Measurements from ENCODE around the gene CCSER2.

Gene CCSER2

DNA sequence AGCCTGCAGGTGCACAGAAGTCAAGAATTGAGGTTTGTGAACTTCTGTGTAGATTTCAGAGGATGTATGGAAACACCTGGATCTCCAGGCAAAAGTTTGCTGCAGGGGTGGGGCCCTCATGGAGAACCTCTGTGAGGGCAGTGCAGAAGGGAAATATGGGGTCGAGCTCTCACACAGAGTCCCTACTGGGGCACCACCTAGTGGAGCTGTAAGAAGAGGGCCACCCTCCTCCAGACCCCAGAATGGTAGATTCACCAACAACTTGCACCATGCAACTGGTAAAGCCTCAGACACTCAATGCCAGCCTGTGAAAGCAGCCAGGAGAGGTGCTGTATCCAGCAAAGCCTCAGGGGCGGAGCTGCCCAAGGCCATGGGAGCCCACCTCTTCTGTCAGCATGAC lies 205.8 kb downstream of the CCSER2 start:
- POLR2A ChIA-PET, result no interaction called here
- CTCF ChIA-PET, result interaction anchor here (1.3 kb wide), 1 partner anchor 182 kb away, joined by 6 read pairs; no protein-coding TSS in a partner anchor
- TF ChIP-seq NFRKB (IDR thresholded peaks at IDR 0.05), result no peak
- no peak for TF ChIP-seq HDGF (IDR thresholded peaks at IDR 0.05; ENCODE audit: borderline replicate concordance)
- no peak for TF ChIP-seq ELF4 (IDR thresholded peaks at IDR 0.05)
- no peak for TF ChIP-seq L3MBTL2 (conservative IDR thresholded peaks at IDR 0.05)
- TF ChIP-seq ZNF384 (IDR thresholded peaks at IDR 0.05), result no peak
- DNase-seq (ENCODE audit: extremely low spot score), result no peak

GRCh38 chr10:84537447-84537931 lies 209.1 kb downstream of the CCSER2 start:
- POLR2A ChIA-PET, result interaction anchor here (1.2 kb wide), 1 partner anchor 270 kb away, joined by 4 read pairs; no protein-coding TSS in a partner anchor

GRCh38 chr10:84538036-84538435 lies 209.6 kb downstream of the CCSER2 start:
- ChIA-PET POLR2A (no interaction called here), CTCF (interaction anchor here (1.2 to 2.5 kb wide), 7 partner anchors 12 to 274 kb away, joined by 3 to 15 read pairs (median 7); no protein-coding TSS in a partner anchor)
- no peak for DNase-seq (ENCODE audit: extremely low spot score)
- TF ChIP-seq L3MBTL2 (conservative IDR thresholded peaks at IDR 0.05), result no peak
- TF ChIP-seq CTBP1 (IDR thresholded peaks at IDR 0.05; ENCODE audit: borderline replicate concordance), result no peak
- no peak for TF ChIP-seq ZNF384 (IDR thresholded peaks at IDR 0.05)
- TF ChIP-seq HDGF (IDR thresholded peaks at IDR 0.05; ENCODE audit: borderline replicate concordance), result no peak
- TF ChIP-seq FOXK2 (IDR thresholded peaks at IDR 0.05), result no peak
- TF ChIP-seq SP1 (IDR thresholded peaks at IDR 0.05), result no peak
- no peak for TF ChIP-seq TARDBP (IDR thresholded peaks at IDR 0.05)
- no peak for TF ChIP-seq BHLHE40 (IDR thresholded peaks at IDR 0.05; ENCODE audit: borderline replicate concordance)
- no peak for TF ChIP-seq ELF4 (IDR thresholded peaks at IDR 0.05)
- no peak for TF ChIP-seq LEF1 (IDR thresholded peaks at IDR 0.05; ENCODE audit: borderline replicate concordance)
- no peak for TF ChIP-seq ARNT (IDR thresholded peaks at IDR 0.05)
- no peak for TF ChIP-seq FOXM1 (IDR thresholded peaks at IDR 0.05; ENCODE audit: borderline replicate concordance)
- no peak for TF ChIP-seq SUZ12 (IDR thresholded peaks at IDR 0.05)
- TF ChIP-seq FOXA1 (IDR thresholded peaks at IDR 0.05), result no peak
- TF ChIP-seq NFRKB (IDR thresholded peaks at IDR 0.05), result no peak

More at GRCh38 chr10:84537447-84537931, 209.1 kb downstream of the CCSER2 start:
- peak; percentile 66 for DNase-seq (ENCODE audit: extremely low spot score)
- TF ChIP-seq ELF4 (IDR thresholded peaks at IDR 0.05), result no peak
- TF ChIP-seq, protein P1, sequence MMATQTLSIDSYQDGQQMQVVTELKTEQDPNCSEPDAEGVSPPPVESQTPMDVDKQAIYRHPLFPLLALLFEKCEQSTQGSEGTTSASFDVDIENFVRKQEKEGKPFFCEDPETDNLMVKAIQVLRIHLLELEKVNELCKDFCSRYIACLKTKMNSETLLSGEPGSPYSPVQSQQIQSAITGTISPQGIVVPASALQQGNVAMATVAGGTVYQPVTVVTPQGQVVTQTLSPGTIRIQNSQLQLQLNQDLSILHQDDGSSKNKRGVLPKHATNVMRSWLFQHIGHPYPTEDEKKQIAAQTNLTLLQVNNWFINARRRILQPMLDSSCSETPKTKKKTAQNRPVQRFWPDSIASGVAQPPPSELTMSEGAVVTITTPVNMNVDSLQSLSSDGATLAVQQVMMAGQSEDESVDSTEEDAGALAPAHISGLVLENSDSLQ (IDR thresholded peaks at IDR 0.05), result peak; percentile 89
- TF ChIP-seq ARNT (IDR thresholded peaks at IDR 0.05), result no peak
- CTCF ChIA-PET, result interaction anchor here (0.6 to 2.4 kb wide), 23 partner anchors 10 to 390 kb away, joined by 3 to 33 read pairs (median 4); no protein-coding TSS in a partner anchor

- TF ChIP-seq HDGF (IDR thresholded peaks at IDR 0.05; ENCODE audit: borderline replicate concordance) (no peak), LEF1 (IDR thresholded peaks at IDR 0.05; ENCODE audit: borderline replicate concordance) (no peak), L3MBTL2 (conservative IDR thresholded peaks at IDR 0.05) (no peak), CTBP1 (IDR thresholded peaks at IDR 0.05; ENCODE audit: borderline replicate concordance) (no peak), FOXA1 (IDR thresholded peaks at IDR 0.05) (no peak), NFRKB (IDR thresholded peaks at IDR 0.05) (no peak), ARNT (IDR thresholded peaks at IDR 0.05) (no peak), FOXK2 (IDR thresholded peaks at IDR 0.05) (no peak), SUZ12 (IDR thresholded peaks at IDR 0.05) (no peak), BHLHE40 (IDR thresholded peaks at IDR 0.05; ENCODE audit: borderline replicate concordance) (no peak), ELF4 (IDR thresholded peaks at IDR 0.05) (no peak), FOXM1 (IDR thresholded peaks at IDR 0.05; ENCODE audit: borderline replicate concordance) (no peak), ZNF384 (IDR thresholded peaks at IDR 0.05) (no peak), TARDBP (IDR thresholded peaks at IDR 0.05) (no peak), SP1 (IDR thresholded peaks at IDR 0.05) (no peak)
- TF ChIP-seq, protein P1 (IDR thresholded peaks at IDR 0.05), result no peak
- ChIA-PET CTCF (interaction anchor here (0.8 to 2.5 kb wide), 5 partner anchors 10 to 275 kb away, joined by 3 to 14 read pairs (median 6); no protein-coding TSS in a partner anchor), POLR2A (no interaction called here)
- no peak for DNase-seq (ENCODE audit: extremely low spot score)
Measured at GRCh38 chr10:84539216-84539615, 210.8 kb downstream of the CCSER2 start.

GRCh38 chr10:84540022-84540616 lies 211.7 kb downstream of the CCSER2 start:
- ChIA-PET POLR2A (no interaction called here), CTCF (interaction anchor here (0.5 to 2.5 kb wide), 14 partner anchors 9 to 275 kb away, joined by 3 to 14 read pairs (median 4); no protein-coding TSS in a partner anchor)
- DNase-seq (ENCODE audit: extremely low spot score), result no peak
- TF ChIP-seq, protein P1 (IDR thresholded peaks at IDR 0.05), result no peak
- no peak for TF ChIP-seq FOXK2 (IDR thresholded peaks at IDR 0.05)
- no peak for TF ChIP-seq ARNT (IDR thresholded peaks at IDR 0.05)
- TF ChIP-seq NFRKB (IDR thresholded peaks at IDR 0.05), result no peak
- TF ChIP-seq SP1 (IDR thresholded peaks at IDR 0.05), result no peak
- TF ChIP-seq TARDBP (IDR thresholded peaks at IDR 0.05), result no peak
- TF ChIP-seq SUZ12 (IDR thresholded peaks at IDR 0.05), result no peak
- TF ChIP-seq CTBP1 (IDR thresholded peaks at IDR 0.05; ENCODE audit: borderline replicate concordance), result no peak
- no peak for TF ChIP-seq FOXA1 (IDR thresholded peaks at IDR 0.05)
- no peak for TF ChIP-seq BHLHE40 (IDR thresholded peaks at IDR 0.05; ENCODE audit: borderline replicate concordance)
- no peak for TF ChIP-seq HDGF (IDR thresholded peaks at IDR 0.05; ENCODE audit: borderline replicate concordance)
- no peak for TF ChIP-seq FOXM1 (IDR thresholded peaks at IDR 0.05; ENCODE audit: borderline replicate concordance)
- TF ChIP-seq LEF1 (IDR thresholded peaks at IDR 0.05; ENCODE audit: borderline replicate concordance), result no peak
- TF ChIP-seq ELF4 (IDR thresholded peaks at IDR 0.05), result no peak
- no peak for TF ChIP-seq L3MBTL2 (conservative IDR thresholded peaks at IDR 0.05)
- TF ChIP-seq ZNF384 (IDR thresholded peaks at IDR 0.05), result no peak
